AG09319 (cell line): ENCODE measurements around the gene GLI1.

Experiments
- DNase-seq: peaks from one replicate; pipeline ENCODE4 v3.0.0-alpha.2; 2010; ENCODE audit warnings: low read depth; ENCODE audit errors: extremely low read depth
- TF ChIP-seq, protein P1 (sequence below): IDR thresholded peaks from 2 replicates; pipeline ENCODE4 v1.5.1; 2011; ENCODE audit warnings: low read depth, mild to moderate bottlenecking, inconsistent platforms, low read length, moderate library complexity

GLI1 gene

DNA sequence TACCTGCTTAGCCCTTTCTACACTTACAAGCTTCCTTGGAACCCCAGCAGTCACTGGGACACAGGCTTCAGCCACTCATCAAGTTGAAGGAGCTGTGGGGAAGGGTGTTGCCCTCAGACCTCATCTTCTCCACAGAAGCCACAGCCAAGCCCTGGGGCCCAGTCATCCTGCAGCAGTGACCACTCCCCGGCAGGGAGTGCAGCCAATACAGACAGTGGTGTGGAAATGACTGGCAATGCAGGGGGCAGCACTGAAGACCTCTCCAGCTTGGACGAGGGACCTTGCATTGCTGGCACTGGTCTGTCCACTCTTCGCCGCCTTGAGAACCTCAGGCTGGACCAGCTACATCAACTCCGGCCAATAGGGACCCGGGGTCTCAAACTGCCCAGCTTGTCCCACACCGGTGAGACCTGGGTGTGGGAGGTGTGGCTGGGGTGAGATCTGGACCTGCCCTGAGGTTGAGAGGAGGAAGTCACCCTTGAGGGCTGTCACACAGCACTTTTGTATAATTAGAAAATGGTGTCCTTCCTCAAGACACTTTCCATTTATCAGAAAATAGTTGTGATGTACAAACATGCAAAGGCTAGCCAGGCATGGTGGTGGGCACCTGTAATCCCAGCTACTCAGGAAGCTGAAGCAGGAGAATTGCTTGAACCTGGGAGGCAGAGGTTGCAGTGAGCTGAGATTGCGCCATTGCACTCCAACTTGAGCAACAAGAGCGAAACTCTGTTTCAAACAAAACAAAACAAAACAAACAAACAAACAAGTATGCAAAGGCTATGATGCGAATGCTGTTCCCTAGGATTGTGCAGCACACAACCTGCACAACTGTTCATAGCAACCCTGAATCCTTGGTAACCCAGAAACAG is 9.9 kb downstream of the GLI1 start:
- no peak for DNase-seq
- TF ChIP-seq, protein P1, sequence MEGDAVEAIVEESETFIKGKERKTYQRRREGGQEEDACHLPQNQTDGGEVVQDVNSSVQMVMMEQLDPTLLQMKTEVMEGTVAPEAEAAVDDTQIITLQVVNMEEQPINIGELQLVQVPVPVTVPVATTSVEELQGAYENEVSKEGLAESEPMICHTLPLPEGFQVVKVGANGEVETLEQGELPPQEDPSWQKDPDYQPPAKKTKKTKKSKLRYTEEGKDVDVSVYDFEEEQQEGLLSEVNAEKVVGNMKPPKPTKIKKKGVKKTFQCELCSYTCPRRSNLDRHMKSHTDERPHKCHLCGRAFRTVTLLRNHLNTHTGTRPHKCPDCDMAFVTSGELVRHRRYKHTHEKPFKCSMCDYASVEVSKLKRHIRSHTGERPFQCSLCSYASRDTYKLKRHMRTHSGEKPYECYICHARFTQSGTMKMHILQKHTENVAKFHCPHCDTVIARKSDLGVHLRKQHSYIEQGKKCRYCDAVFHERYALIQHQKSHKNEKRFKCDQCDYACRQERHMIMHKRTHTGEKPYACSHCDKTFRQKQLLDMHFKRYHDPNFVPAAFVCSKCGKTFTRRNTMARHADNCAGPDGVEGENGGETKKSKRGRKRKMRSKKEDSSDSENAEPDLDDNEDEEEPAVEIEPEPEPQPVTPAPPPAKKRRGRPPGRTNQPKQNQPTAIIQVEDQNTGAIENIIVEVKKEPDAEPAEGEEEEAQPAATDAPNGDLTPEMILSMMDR = no peak

DNA sequence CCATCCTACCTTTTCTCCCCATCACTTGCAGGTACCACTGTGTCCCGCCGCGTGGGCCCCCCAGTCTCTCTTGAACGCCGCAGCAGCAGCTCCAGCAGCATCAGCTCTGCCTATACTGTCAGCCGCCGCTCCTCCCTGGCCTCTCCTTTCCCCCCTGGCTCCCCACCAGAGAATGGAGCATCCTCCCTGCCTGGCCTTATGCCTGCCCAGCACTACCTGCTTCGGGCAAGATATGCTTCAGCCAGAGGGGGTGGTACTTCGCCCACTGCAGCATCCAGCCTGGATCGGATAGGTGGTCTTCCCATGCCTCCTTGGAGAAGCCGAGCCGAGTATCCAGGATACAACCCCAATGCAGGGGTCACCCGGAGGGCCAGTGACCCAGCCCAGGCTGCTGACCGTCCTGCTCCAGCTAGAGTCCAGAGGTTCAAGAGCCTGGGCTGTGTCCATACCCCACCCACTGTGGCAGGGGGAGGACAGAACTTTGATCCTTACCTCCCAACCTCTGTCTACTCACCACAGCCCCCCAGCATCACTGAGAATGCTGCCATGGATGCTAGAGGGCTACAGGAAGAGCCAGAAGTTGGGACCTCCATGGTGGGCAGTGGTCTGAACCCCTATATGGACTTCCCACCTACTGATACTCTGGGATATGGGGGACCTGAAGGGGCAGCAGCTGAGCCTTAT is 10.8 kb downstream of the GLI1 start:
- TF ChIP-seq, protein P1 = no peak
- no peak for DNase-seq

DNA sequence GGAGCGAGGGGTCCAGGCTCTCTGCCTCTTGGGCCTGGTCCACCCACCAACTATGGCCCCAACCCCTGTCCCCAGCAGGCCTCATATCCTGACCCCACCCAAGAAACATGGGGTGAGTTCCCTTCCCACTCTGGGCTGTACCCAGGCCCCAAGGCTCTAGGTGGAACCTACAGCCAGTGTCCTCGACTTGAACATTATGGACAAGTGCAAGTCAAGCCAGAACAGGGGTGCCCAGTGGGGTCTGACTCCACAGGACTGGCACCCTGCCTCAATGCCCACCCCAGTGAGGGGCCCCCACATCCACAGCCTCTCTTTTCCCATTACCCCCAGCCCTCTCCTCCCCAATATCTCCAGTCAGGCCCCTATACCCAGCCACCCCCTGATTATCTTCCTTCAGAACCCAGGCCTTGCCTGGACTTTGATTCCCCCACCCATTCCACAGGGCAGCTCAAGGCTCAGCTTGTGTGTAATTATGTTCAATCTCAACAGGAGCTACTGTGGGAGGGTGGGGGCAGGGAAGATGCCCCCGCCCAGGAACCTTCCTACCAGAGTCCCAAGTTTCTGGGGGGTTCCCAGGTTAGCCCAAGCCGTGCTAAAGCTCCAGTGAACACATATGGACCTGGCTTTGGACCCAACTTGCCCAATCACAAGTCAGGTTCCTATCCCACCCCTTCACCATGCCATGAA is 11.5 kb downstream of the GLI1 start:
- DNase-seq = no peak

DNA sequence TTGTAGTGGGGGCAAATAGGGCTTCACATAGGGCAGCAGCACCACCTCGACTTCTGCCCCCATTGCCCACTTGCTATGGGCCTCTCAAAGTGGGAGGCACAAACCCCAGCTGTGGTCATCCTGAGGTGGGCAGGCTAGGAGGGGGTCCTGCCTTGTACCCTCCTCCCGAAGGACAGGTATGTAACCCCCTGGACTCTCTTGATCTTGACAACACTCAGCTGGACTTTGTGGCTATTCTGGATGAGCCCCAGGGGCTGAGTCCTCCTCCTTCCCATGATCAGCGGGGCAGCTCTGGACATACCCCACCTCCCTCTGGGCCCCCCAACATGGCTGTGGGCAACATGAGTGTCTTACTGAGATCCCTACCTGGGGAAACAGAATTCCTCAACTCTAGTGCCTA is 12.1 kb downstream of the GLI1 start:
- DNase-seq = no peak
- TF ChIP-seq, protein P1 = no peak

More for the DNA sequence above, 11.5 kb downstream of the GLI1 start:
- TF ChIP-seq, protein P1 = no peak

DNA sequence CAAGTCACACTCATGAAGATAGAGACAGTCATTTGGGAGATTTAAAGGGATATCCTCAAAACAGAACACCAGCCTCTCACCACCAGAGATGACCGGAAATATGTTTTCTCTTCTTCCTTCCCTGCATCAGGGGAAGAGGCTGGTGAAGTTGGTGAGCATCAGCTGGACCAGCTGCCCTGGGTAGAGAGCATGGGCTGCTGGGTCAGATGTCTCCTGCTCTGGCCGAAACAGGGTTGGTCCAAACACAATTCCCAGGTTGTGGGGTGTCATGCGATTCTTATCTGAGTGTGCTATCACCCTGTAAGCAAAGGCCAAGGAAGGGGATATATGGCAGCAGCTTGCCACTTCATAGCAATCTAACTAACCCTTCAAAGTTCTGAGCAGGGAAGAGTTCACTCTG is 12.8 kb downstream of the GLI1 start:
- DNase-seq = no peak
- TF ChIP-seq, protein P1 = no peak

DNA sequence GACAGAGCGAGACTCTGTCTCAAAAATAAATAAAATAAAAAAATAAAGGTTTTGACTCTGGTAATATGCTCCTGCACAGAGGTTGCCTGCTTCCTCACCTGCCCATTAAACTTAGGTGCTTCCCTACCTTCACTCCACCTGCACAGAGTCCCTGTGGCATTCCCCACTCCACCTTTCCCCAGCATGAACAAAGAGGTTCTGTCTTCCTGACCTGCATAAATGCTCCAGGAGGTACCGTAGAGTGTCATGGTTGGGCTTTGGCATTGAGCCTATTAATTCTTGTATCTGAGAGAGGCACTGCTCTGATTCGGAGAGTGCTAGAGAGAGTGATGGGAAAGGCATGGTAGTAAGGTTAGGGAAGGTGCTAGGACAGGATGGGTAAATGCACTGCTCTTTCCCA is 13.8 kb downstream of the GLI1 start:
- no peak for DNase-seq
- TF ChIP-seq, protein P1 = no peak
